ENCODE measurements around the gene PXYLP1.

DNA sequence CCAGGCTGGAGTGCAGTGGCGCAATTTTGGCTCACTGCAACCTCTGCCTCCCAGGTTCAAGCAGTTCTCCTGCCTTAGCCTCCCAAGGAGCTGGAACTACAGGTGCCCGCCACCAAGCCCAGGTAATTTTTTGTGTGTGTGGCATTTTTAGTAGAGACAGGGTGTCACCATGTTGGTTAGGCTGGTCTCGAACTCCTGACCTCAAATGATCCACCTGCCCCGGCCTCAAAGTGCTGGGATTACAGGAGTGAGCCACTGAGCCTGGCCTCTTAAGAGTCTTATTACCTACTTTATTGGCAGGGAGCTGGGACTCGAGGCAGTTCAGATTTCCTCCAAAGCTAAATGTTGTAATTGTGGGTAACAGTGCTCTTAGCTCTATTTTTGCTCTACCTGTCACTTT is 16.4 kb downstream of the PXYLP1 start:
- TF ChIP-seq, protein P1, sequence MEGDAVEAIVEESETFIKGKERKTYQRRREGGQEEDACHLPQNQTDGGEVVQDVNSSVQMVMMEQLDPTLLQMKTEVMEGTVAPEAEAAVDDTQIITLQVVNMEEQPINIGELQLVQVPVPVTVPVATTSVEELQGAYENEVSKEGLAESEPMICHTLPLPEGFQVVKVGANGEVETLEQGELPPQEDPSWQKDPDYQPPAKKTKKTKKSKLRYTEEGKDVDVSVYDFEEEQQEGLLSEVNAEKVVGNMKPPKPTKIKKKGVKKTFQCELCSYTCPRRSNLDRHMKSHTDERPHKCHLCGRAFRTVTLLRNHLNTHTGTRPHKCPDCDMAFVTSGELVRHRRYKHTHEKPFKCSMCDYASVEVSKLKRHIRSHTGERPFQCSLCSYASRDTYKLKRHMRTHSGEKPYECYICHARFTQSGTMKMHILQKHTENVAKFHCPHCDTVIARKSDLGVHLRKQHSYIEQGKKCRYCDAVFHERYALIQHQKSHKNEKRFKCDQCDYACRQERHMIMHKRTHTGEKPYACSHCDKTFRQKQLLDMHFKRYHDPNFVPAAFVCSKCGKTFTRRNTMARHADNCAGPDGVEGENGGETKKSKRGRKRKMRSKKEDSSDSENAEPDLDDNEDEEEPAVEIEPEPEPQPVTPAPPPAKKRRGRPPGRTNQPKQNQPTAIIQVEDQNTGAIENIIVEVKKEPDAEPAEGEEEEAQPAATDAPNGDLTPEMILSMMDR (IDR thresholded peaks at IDR 0.05) = no peak
- TF ChIP-seq POLR2A (IDR thresholded peaks at IDR 0.05) = no peak

All from thyroid gland (tissue), 4 donors.